Fibroblast of lung (primary cell): Measurements from ENCODE around the gene FLNA. TPM values are rescaled to one million over a fixed set of nuclear protein-coding genes. Genes with fewer than 3 reads are reported as not detected.

ENCODE experiments used
- DNase-seq, 2 donors: peaks; one replicate each; pipeline versions ENCODE4 v3.0.0 to v3.0.0-alpha.2; 2010; ENCODE audit warnings: low read depth in 2 of 2
- H2AFZ ChIP-seq: 2 replicates; pipeline ENCODE4 v1.5.1; 2012; ENCODE audit warnings: low read length, control low read depth, inconsistent platforms
- H3K27ac ChIP-seq: 2 replicates; pipeline ENCODE4 v1.5.1; 2011; ENCODE audit warnings: low read length, control low read depth; ENCODE audit not compliant: insufficient read depth
- H3K27me3 ChIP-seq: 2 replicates; pipeline ENCODE4 v1.5.1; 2011; ENCODE audit warnings: mild to moderate bottlenecking, low read length; ENCODE audit not compliant: control insufficient read depth, insufficient read depth
- H3K36me3 ChIP-seq: 2 replicates; pipeline ENCODE4 v1.5.1; 2011; ENCODE audit warnings: low read length; ENCODE audit not compliant: control insufficient read depth, insufficient read depth
- H3K4me1 ChIP-seq: 2 replicates; pipeline ENCODE4 v1.5.1; 2011; ENCODE audit warnings: low read length; ENCODE audit not compliant: control insufficient read depth, insufficient read depth; ENCODE audit errors: extremely low read depth
- H3K4me2 ChIP-seq: 2 replicates; pipeline ENCODE4 v1.5.1; 2011; ENCODE audit warnings: low read length, control low read depth; ENCODE audit not compliant: insufficient read depth; ENCODE audit errors: extremely low read depth
- H3K4me3 ChIP-seq, 4 experiments: fragments of 200-600 bp in 1 of 4; sonication (generic) in 1 of 4; replicated peaks in 1 of 4; 2 replicates each; pipeline ENCODE4 v1.5.1; 2011 to 2016; ENCODE audit warnings: low read length in 4 of 4, low read depth in 3 of 4, mild to moderate bottlenecking in 3 of 4, control low read depth in 2 of 4, inconsistent platforms in 1 of 4, mixed read lengths in 1 of 4; ENCODE audit not compliant: insufficient read depth in 1 of 4; ENCODE audit errors: control extremely low read depth in 1 of 4
- H3K79me2 ChIP-seq: 2 replicates; pipeline ENCODE4 v1.5.1; 2012; ENCODE audit warnings: mild to moderate bottlenecking, low read length, inconsistent platforms; ENCODE audit not compliant: control insufficient read depth, insufficient read depth
- H3K9ac ChIP-seq: 2 replicates; pipeline ENCODE4 v1.5.1; 2011; ENCODE audit warnings: mild to moderate bottlenecking, low read length, control low read depth; ENCODE audit not compliant: insufficient read depth
- H3K9me3 ChIP-seq: 2 replicates; pipeline ENCODE4 v1.5.1; 2012; ENCODE audit warnings: low read depth, low read length; ENCODE audit not compliant: control insufficient read depth, insufficient read depth
- H4K20me1 ChIP-seq: 2 replicates; pipeline ENCODE4 v1.5.1; 2011; ENCODE audit warnings: low read length; ENCODE audit not compliant: control insufficient read depth, insufficient read depth; ENCODE audit errors: extremely low read depth
- EZH2 ChIP-seq: IDR thresholded peaks from 2 replicates; pipeline ENCODE4 v1.5.1; 2012; ENCODE audit warnings: low read length, control low read depth, mild to moderate bottlenecking; ENCODE audit errors: missing control alignments
- polyA plus RNA-seq, 2 donors: library from polyadenylated mRNA; depleted of rRNA in 1 of 2; stranded (reverse) in 1 of 2; unstranded in 1 of 2; fragments of >200 nt; gene quantifications; 2 replicates each; pipeline ENCODE4 v1.2.1, GENCODE V29; 2011 to 2012; ENCODE audit warnings: missing spikeins in 1 of 2
- total RNA-seq: library from RNA; depleted of rRNA; stranded (reverse); fragments of >200 nt; gene quantifications from 2 replicates; pipeline ENCODE4 v1.2.1, GENCODE V29; 2014
- TF ChIP-seq, protein P1 (sequence below), 2 donors: IDR thresholded peaks in 1 of 2; conservative IDR thresholded peaks in 1 of 2; 1 replicate in 1 of 2; 2 replicates in 1 of 2; pipeline ENCODE4 v1.5.1; 2011 to 2012; ENCODE audit warnings: low read length in 2 of 2, control low read depth in 1 of 2, inconsistent platforms in 1 of 2, low read depth in 1 of 2, mild to moderate bottlenecking in 1 of 2

The FLNA gene
- total and polyA plus RNA-seq, 2 donors (not counting 1 experiment from before 2014, with no cell fraction given) = 799 to 2,728 TPM

GRCh38 chrX:154356596-154356995 is 17.8 kb downstream of the FLNA start:
- DNase-seq = no peak
- no peak overlapping the region for H3K4me3 ChIP-seq
- H3K9ac ChIP-seq = no peak overlapping the region
- H3K27ac ChIP-seq = no peak overlapping the region
- H3K4me2 ChIP-seq = no peak overlapping the region
- H2AFZ ChIP-seq = no peak overlapping the region
- TF ChIP-seq, protein P1, sequence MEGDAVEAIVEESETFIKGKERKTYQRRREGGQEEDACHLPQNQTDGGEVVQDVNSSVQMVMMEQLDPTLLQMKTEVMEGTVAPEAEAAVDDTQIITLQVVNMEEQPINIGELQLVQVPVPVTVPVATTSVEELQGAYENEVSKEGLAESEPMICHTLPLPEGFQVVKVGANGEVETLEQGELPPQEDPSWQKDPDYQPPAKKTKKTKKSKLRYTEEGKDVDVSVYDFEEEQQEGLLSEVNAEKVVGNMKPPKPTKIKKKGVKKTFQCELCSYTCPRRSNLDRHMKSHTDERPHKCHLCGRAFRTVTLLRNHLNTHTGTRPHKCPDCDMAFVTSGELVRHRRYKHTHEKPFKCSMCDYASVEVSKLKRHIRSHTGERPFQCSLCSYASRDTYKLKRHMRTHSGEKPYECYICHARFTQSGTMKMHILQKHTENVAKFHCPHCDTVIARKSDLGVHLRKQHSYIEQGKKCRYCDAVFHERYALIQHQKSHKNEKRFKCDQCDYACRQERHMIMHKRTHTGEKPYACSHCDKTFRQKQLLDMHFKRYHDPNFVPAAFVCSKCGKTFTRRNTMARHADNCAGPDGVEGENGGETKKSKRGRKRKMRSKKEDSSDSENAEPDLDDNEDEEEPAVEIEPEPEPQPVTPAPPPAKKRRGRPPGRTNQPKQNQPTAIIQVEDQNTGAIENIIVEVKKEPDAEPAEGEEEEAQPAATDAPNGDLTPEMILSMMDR (conservative IDR thresholded peaks at IDR 0.05 in 1 of 2, IDR thresholded peaks at IDR 0.05 in 1 of 2; ENCODE audit: low read depth in 1 of 2, low read length in 2 of 2) = no peak
- TF ChIP-seq EZH2 = no peak
- peaks cover 63% of the 10 kb centered on the region for H3K79me2 ChIP-seq
- H4K20me1 ChIP-seq = no peaks in the 10 kb centered on the region
- H3K36me3 ChIP-seq = peaks cover 74% of the 10 kb centered on the region
- H3K4me1 ChIP-seq = no peaks in the 10 kb centered on the region
- H3K9me3 ChIP-seq = no peaks in the 10 kb centered on the region
- no peaks in the 10 kb centered on the region for H3K27me3 ChIP-seq

GRCh38 chrX:154355776-154356140 is 18.7 kb downstream of the FLNA start:
- no peak overlapping the region for H3K4me2 ChIP-seq
- no peak overlapping the region for H2AFZ ChIP-seq
- H3K9me3 ChIP-seq = no peaks in the 10 kb centered on the region
- no peaks in the 10 kb centered on the region for H4K20me1 ChIP-seq
- no peaks in the 10 kb centered on the region for H3K4me1 ChIP-seq
- H3K9ac ChIP-seq = no peak overlapping the region
- no peak overlapping the region for H3K27ac ChIP-seq
- H3K79me2 ChIP-seq = peaks cover 57% of the 10 kb centered on the region
- H3K4me3 ChIP-seq = no peak overlapping the region
- no peak for DNase-seq
- no peaks in the 10 kb centered on the region for H3K27me3 ChIP-seq
- TF ChIP-seq, protein P1 (conservative IDR thresholded peaks at IDR 0.05 in 1 of 2, IDR thresholded peaks at IDR 0.05 in 1 of 2; ENCODE audit: low read depth in 1 of 2, low read length in 2 of 2) = no peak
- TF ChIP-seq EZH2 = no peak
- H3K36me3 ChIP-seq = peaks cover 76% of the 10 kb centered on the region

- Histone ChIP-seq H3K4me2 (no peak overlapping the region), H3K9ac (no peak overlapping the region), H3K36me3 (peaks cover 77% of the 10 kb centered on the region), H3K27ac (no peak overlapping the region), H4K20me1 (no peaks in the 10 kb centered on the region), H2AFZ (no peak overlapping the region), H3K79me2 (peaks cover 52% of the 10 kb centered on the region), H3K4me3 (no peak overlapping the region), H3K9me3 (no peaks in the 10 kb centered on the region), H3K4me1 (no peaks in the 10 kb centered on the region), H3K27me3 (no peaks in the 10 kb centered on the region)
- no peak for TF ChIP-seq EZH2
- TF ChIP-seq, protein P1 (conservative IDR thresholded peaks at IDR 0.05 in 1 of 2, IDR thresholded peaks at IDR 0.05 in 1 of 2; ENCODE audit: low read depth in 1 of 2, low read length in 2 of 2) = no peak
- DNase-seq = no peak
Measured at GRCh38 chrX:154355094-154355775, 19.2 kb downstream of the FLNA start.
